HT-29 (cell line): ENCODE data around the gene DIAPH3. TPM values are rescaled to one million over a fixed set of nuclear protein-coding genes. Genes with fewer than 3 reads are reported as not detected.

Experiments used
- DNase-seq: peaks from one replicate; pipeline ENCODE4 v3.0.0-alpha.2; 2015; ENCODE audit warnings: low spot score
- total RNA-seq: library from RNA; depleted of rRNA; stranded (reverse); fragments of >200 nt; shearing (Covaris generic); gene quantifications from 2 replicates; pipeline ENCODE4 v1.2.3, GENCODE V29; 2014

DIAPH3 gene
- total RNA-seq, 1 experiment from 2014 or later, result 7.9 TPM

DNA sequence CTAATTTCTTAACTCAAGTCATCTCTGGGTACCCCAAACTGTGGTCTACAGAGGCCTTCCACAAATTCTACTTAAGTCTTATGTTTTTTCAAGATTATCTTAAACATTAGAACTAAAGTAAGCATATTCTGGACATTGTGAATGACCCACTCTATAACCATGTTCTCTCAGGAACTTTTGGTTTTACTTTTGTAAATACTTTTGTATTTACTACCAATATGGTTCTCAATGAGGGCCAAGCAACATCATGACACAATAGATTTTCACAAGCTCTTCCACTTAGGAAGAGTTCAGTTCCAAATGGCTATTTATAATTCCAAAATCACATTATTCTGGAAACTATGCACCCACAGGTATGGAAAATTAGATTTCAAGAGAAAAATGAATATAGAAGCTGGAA is 10.8 kb downstream of the DIAPH3 start:
- no peak for DNase-seq

DNA sequence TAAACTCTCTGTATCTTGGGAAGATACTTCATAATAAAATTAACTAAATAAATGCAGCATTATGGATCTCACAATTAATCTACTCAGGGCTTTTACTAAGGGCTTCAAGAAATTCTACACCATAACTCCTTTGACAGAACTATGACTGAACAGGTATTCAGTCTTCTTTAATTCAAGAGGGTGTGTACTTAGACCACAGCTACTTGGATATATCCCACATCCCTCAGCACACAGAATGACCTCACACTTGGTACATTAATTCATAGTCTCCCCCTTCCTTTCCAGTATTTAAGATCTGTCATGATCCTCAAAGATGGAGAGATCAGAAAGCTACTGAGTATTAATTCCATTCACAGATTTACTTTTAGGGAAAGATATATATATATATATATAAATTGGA is 11.6 kb downstream of the DIAPH3 start:
- DNase-seq, result no peak

DNA sequence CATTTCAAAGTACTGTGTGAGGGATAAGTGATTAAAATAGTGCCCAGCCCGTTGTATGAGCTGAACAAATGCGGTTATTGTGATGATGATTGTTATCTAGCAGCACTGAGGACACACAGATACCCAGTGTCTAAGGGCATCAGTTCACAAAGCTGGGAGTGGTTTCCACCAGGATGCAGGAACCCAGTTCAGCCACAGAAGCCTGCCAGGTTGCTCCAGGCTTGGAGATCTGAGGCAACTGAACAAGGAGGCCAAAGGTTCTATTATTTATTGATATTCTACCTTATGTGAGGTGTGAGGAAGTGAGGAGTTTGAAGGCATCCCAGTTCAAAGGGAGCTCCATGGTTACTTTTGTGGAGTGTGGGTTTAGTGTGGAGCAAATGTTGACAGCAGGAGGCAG is 13.2 kb downstream of the DIAPH3 start:
- DNase-seq, result no peak

DNA sequence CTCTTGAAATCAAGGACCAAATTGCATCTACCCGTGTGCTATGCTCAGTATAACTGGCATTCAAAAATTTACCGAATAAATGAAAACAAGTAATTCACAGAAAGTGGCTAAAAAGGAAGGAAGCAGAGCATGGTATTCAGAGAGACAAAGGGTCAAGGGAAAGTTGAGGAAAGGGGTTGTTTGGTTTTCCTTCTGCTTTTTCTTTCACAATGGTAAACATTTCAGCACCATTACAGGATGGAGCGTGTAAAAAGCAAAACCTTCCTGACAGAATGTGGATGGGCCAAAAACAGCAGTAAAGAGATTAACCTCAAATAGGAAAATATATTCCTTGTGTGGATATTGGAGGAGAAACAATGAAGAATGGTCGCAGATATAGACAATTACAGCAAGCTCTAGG is 14.8 kb downstream of the DIAPH3 start:
- DNase-seq, result no peak

DNA sequence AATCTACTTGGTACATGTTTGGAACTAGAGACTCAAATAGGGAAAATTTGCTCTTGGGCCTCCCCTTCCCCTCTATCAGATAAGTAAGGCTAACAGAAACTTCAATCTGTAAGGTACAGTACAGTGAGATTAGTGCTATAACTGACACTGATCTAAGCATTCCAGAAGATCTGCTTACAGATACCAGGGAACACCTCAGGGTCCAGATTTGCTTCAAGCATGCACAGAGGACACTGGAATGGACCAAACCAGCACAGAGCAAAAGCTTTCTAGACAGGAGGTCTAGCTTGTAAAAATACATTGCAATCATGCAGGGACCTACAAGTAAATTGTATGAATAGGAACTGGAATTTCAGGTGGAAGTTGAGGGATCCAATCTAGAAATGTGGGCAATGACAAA is 16.4 kb downstream of the DIAPH3 start:
- DNase-seq, result no peak

DNA sequence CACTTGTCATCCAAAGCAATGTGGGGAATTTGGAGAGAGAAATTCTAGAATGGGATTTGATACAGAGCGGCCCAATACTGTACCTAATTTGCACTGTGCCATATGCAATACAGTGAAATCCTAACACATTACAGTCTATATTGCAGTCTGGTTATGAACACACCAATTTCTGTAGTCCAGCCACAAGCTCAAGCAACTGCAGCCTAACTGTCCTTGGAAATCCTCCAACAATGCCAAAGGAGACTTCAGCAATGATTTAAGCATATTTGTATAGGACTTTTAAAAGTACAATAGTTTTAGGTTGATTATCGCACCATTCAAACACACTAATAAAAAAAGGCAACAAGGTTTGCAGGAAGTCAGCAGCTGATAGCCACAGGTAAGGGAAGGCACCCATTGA is 17.3 kb downstream of the DIAPH3 start:
- no peak for DNase-seq

DNA sequence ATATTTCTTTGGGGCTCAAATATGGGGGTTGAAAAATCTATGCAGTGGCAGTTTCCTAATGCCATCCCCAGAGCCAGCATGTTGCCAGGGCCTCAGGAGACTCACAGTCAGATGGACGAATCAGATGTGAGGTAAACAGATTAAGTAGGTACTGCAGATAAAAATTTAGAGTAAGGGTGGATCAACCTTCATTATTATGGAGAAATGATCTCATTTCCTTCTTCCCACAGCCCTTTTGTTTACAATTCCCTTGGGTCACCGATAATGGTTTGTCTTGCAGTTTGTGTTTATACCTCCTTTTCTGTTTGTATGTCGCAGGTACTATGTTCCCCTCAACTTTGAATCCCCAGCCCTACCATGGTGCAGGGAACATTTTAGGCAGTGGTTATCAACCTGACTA is 20.0 kb downstream of the DIAPH3 start:
- DNase-seq, result peak; percentile 23

DNA sequence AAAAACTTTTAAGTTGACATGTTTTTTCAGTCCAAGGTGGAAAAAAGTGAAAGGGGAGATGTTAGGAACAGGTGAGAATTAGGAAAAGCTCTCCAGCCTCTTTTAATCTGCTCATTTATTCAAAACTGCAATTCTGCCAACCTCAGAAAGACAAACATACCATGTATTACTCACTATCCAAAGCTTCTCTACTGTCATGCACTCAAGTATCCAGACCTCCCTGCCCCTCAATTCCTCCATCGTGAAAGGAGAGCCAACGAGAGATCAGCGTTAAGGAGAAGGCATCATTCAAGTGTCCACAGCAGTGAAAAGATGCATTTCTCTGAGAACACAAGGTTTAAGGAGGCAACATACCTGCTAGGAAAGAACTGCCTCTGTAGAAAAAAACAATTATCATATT is 24.5 kb downstream of the DIAPH3 start:
- no peak for DNase-seq

DNA sequence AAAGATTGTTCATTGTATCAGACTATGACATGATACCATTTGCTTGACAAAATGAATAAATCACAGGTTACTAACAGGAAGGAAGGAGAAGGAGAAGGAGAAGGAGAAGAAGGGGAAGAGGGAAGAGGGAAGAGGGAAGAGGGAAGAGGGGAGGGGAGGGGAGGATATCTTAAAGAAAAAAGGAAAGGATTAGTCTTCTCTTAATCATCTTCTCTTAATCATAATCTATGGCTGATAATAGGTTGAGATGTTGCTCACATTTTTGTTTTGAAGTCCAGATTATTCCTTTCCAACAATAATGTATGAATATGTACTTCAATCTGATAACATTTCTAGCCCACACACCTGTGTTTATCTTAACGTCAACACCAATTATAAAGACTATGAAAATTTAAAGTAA is 25.1 kb downstream of the DIAPH3 start:
- no peak for DNase-seq

DNA sequence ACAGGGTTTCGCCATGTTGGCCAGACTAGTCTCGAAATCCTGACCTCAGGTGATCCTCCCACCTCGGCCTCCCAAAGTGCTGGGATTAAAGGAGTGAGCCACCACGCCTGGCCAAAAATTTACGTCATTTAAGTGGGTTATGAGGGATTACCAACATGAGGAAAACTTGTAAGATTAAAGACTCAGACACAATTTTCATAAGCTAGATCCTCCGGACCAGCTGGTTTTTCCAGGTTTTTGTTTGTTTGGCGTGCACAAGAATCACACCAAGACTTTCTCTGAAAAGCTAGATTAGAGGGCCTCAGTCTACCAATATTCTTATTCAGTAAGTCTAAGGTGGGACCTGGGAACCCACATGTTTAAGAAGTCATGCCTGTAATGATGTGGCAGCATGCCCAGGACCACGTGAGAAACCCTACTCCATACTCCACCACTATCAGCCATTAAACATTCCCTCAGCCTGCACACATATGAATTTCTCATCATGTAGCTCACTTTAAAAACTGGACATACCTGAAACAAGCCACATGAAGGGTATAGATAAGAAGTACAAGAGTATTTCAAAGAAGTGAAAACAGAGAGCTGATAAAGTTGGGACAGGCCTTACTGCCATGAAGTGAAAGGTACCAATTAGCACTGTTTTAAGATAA is 25.7 kb downstream of the DIAPH3 start:
- DNase-seq, result no peak

DNA sequence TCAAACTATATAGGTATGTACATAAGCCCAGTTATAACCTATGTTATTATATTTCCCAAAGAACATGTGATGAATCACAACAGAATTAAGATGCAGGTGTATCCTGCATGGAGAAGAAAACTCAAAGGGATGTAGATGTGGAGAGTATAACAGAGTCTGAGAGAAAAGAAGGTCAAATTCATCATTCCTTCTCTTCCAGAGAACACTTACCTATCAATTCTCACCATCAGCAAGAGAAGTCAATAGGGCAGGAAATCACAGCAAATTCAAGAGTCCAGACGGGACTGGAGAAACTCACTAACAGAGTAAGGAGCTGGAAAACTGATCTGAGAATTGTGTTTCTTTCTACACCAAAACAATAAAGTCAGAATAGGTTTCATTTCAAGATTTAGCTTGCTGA is 28.4 kb downstream of the DIAPH3 start:
- DNase-seq, result no peak

DNA sequence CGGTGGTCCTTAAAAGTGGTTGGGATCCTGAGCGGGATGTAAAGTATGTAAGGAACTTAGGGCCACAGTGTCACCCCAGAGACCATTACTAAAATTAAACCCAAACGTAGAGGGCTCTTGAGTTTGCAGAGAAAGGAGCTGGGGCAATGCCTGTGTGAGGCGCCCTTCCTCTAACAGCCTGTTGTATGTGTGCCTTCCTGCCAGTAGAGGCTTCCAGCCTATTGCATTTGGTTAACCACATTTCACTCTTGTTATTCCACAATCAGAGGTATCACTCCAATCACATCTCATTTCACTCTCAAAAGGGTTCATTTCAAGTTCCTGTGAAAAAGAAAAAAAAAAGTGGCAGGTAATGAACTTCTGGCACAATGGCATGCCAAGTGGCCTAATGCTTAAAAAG is 29.4 kb downstream of the DIAPH3 start:
- no peak for DNase-seq

DNA sequence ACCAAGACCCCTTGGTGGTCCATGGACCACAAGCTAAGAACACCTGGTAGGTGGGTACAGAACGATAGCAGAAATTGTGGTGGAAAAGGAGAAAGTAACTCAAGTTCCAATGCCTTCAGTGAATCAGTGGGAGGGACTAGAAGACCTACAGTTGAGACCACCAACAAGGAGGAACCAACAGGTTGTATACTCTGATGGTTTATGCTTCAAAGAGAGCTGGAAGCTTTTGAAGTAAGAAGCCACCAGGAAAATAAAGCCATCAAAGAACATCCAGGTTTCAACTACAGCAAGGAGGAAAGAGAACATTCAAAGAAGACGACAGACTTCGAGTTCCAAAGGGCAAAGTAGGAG is 42.4 kb downstream of the DIAPH3 start:
- no peak for DNase-seq

DNA sequence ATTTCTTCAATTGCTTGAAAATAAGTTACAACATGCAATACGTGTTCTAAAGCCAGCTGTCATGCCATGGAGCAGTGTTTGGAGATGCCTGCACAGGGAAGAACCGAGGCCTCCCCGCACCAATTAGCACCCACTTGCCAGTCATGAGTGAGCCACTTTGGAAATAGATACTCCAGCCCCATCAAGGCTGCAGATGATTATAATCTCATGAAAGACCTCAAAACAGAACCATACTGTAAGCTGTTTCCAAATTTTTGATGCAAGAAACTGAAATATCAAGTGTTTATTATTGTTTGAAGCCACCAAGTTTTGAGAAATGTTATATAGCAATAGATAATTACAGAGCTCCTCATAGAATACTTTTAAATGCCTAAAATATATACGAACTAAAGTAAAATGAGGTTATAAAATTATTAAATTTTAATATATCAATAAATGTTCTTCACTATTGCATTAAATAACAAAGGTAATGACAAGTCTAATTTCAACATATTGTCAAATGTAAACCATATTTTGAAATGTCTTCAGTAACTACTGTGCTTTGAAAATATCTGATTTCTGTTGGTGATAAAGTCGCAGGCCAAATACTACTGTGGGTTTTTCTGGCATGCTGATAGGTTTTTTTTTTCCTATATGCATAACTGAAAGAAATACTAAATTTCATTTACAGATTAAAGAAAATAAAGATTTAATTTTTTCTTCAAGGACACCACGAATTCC is 43.0 kb downstream of the DIAPH3 start:
- DNase-seq, result no peak

DNA sequence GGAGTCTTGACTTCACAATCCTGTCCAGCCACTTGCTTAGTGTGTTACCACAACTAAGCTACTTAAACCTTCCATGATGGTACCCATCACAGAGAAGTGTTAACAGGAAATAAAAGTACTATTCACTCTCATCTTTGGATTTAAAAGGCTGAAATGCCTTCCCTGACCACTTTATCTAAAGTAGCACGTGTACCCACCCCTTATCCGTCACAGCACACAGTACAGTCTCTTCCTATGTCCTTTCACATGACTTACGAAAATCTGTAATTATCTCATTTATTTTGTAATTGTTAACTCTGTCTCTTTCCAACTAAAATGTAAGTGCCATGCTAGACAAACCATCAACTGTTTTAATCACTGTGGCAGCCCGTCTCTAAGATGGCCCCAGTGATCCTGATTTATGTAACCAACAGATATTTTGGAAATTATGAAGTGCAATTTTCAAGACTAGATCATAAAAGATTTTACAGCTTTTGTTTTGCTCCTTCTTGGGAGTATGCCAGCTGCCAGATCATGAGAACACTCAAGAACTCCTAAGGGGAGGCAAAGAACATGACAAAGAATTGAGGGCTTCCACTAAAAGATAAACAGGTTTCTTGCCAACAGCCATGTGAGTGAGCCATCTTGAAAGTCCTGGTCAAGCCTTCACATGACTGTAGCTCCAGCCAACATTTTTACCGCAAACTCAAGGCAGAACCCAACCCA is 44.9 kb downstream of the DIAPH3 start:
- no peak for DNase-seq

DNA sequence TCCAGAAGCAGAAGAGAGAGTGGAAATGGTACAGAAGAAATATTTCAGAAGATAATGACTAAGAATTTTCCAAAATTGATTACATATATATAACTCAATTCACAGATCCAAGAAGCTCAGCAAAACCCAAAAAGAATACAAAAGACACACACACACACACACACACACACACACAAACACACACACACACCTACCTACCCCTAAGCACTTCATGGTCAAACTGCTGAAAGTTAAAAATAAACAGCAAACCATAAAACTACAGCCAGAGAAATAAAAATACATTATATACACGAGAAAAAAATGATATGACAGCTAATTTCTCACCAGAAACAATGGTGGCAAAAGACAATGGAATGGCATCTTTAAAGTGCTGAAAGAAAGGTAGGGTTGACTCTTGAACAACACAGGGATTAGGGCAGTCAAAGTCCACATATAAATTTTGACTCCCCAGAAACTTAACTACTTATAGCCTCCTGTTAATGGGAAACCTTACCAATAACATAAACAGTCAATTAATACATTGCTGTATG is 49.2 kb downstream of the DIAPH3 start:
- DNase-seq, result no peak

DNA sequence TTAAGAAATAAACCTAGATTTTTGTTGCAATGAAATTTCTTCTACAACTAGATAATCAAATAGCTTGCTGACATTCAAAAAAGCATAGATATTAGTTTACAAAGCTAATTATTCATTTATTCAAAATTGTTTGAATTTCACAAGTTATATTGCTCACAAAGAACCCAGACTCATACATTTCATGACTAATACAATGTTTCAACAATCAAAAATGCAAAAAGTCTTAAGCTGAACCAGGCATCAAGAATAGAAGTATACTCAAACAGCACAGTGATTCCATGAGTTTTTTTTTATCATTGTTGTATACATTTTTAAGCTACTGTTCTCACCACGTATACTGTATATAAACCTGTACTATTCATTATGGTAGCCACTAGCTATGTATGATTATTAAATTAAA is 51.0 kb downstream of the DIAPH3 start:
- DNase-seq, result no peak

DNA sequence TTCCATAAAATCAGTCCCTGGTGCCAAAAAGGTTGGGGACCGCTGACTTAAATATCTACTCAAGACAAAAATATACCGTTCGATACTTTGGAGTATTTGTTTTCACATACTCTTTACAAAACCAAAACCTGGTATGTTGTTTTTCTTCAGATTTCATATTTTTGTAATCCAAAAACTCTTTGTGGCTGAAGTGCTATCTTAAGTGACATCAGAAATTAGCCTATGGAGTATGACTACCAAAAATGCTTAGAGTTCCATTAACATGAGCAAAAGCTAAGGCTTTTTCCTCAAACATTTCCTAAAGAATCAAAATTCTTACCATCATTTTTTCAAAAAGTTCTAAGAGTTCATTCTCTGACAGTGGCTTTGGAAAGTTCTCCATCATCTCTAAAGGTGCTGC is 52.0 kb downstream of the DIAPH3 start:
- DNase-seq, result no peak

DNA sequence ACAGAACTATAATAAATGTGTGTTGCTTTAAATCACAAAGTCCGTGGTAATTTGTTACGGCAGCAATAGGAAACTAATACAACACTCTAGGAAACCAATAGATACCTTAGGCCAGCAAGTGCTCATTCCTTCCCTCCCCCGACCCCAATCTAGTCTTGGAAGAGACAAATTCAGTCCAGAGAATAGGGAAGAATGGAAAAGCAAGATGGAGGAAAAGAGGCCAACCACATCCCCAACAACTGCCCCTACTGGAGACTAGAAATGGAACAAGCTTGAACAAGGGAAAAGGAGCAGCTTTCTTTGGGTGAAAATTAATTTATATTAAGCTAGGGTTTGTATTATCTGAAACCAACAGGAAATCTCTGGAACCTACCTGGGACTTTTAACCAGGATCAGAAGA is 54.4 kb downstream of the DIAPH3 start:
- DNase-seq, result no peak

DNA sequence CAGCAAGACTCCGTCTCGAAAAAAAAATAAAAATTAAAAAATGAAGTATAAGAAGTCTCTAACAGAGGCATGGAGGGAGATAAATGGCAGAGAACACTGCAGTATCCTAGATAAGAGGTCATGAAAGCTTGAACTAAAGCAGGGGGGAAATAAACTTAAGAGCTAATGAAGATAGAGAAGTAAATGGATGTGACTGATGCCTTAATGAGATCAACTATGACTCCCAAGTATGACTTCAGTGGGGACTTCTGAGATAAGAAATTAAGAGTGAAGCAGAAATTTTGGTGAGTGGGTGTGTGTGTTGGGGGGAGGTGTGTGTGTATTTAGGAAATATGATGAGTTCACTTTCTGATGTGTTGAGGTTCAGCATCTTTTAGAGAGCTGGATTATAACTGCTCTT is 55.1 kb downstream of the DIAPH3 start:
- DNase-seq, result no peak

DNA sequence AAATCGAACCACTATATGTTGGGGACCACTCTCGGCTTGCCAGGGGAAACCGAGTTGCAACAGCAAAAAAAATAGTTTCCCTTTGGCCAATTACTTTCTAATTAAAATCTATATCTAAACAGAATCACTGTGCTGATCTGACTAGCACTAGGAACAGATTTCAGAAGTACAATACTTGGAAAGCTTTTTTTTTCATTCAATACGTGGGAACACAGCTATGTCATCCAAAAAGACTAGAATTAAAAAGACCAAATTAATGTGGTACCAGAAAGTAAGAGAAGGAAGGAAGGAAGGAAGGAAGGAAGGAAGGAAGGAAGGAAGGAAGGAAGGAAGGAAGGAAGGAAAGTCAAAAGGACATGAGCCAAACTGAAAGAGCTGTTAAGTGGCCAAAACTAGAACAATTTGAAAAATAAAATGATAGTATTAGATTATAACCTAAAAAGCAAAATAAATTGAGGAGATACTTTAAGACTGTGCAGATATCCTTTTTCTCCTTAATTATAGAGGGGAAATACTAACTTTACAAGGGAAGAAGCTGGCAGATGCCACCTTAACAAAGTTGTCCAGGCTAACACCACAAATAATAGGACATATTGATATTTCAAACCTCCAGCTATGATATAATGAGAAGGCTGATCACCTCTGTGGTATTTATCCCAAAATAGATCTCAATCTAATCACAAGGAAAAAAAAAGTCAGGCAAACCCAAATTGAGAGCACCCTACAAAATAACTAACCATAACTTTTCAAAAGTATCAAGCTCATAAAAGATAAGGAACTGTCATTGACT is 63.9 kb downstream of the DIAPH3 start:
- DNase-seq, result no peak

DNA sequence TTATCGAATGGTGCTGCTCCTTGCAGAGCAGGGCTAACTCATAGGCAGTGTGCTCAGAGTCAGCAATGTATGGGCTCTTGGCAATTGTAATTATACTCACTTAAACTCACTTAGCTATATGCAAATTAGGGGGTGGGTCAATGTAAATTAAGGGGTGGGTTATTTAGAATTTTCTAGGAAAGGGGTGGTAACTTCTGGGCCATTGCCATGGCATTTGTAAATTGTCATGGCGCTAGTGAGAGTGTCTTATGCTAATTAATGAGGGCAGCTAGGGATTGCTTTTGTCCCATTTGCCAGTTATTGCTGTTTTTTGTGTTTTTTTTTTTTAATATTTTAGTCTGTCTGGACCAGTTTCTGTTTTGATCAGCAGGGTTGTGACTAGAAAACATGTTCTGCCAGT is 68.4 kb downstream of the DIAPH3 start:
- DNase-seq, result no peak
